HG02852 (cell line): ENCODE data around the gene HSDL2.

Source experiments
- ATAC-seq: cut with Tn5 transposase; IDR thresholded peaks from one replicate; pipeline ENCODE4 v1.9.1; 2021; ENCODE audit warnings: mild to moderate bottlenecking, moderate library complexity; ENCODE audit not compliant: unreplicated experiment

Gene HSDL2

DNA sequence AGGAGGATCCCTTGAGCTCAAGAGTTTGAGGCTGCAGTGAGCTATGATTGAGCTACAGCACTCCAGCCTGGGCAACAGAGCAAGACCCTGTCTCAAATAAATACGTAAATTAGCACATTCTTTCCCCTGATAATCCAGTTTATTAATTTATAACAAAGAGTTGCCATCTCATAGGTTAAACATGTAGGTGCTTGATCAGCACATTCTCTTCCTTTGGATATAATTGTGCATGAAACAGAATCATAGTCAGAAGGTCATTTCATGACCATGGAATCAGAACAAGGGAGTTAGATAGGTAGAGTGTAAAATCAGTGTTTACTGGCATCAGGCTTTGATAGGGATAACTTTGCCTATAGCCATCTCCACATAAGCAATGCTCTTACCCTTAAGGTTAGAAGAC is 63.7 kb downstream of the HSDL2 start:
- ATAC-seq: no peak

DNA sequence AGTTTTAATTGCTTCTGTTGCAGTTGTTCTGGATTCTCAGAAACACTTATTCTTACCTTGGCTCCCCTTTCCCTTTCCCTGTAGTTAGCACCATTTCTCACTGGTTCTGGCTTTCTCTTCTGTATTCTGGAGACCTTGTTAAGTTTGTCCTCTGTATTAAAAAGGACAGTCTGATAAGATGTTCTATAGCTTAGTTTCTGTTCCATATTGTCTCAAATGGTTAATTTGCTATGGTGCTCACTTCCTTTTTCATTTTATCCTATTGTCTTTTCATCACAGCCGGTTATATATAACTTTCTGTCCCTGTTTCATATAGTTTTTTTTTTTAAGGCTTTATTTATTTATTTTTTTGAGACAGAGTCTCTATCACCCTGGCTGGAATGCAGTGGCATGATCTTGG is 65.3 kb downstream of the HSDL2 start:
- ATAC-seq: no peak

DNA sequence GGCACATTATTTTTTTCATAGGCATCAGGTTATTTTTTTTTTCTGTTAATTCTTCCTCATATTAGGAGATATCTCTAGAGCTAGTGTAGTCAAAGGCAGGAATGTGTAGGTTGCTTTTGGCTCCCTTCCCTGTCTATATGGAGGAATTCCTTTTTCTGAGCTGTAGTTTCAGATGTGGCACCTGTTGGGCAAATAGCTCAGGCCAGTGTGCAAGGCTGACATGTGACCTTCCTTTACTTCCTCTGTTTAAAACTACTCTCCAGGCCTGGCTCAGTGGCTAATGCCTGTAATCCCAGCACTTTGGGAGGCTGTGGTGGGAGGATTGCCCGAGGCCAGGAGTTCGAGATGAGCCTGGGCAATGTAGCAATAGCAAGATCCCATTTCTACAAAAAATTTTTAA is 66.2 kb downstream of the HSDL2 start:
- no peak for ATAC-seq

DNA sequence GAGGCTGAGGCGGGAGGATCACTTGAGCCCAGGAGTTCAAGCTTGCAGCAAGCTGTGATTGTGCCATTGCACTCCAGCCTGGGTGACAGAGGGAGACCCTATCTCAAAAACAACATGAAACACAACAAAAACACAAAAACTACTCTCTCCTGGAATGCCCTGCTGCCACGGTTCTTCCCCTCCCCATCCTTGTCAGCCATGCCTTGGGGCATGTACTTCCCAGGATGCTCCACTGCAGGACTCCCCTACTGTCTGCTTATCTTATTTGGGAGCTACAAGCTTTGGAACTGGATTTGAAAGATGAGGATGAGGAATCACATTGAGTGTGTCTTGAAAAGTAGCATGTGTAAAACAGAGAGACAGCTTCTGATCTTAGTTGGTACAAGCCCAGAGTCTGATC is 66.6 kb downstream of the HSDL2 start:
- ATAC-seq: no peak

DNA sequence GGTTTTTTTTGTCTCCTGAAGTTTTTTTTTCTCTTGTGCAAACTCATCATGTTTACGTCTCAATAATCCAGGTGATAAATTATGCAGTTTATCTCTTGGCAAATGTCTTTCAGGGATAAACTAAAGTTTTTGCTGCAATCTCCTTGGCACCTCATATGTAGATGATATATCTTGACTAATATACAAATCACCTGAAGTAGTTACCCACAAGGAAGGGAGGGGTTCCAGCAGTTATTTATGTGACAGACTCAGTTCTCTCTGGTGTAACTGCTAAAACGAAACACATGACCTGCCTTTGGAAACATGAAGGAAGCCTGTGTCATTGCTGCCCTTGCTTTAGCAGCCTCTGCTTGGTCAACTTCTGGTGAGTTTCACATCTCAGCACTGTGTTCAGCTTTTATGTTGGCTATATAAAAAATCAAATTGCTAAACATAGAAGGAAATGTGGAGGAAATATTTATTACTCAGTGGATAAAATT is 67.4 kb downstream of the HSDL2 start:
- no peak for ATAC-seq

DNA sequence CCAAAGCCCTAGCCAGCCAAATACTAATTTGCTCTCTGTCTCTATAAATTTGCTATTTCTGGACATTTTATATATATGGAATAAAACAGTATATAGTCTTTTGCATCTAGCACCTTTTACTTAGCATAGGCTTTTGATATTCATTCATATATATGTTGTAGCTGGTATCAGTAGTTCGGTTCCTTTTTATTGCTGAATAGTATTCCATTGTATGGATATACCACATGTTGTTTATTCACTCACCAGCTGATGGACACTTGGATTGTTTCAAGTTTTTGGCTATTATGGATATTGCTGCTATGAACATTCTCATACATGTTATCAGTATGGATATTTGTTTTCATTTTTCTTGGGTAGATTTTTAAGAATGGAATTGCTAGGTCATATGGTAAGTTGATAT is 82.9 kb downstream of the HSDL2 start:
- no peak for ATAC-seq

DNA sequence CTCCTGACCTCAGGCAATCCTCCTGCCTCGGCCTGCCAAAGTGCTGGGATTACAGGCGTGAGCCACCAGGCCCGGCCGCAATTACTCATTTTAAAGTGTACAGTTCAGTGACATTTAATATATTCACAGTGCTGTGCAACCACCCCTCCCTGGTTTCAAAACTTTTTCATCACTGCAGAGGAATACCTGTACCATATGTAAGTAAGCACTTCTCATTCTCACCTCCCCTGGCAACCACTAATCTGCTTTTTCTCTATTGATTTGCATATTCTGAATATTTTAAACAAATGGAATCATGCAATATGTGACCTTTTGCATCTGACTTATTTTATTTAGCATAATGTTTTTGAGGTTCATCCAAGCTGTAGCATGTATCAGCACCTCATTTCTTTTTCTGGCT is 85.4 kb downstream of the HSDL2 start:
- no peak for ATAC-seq

DNA sequence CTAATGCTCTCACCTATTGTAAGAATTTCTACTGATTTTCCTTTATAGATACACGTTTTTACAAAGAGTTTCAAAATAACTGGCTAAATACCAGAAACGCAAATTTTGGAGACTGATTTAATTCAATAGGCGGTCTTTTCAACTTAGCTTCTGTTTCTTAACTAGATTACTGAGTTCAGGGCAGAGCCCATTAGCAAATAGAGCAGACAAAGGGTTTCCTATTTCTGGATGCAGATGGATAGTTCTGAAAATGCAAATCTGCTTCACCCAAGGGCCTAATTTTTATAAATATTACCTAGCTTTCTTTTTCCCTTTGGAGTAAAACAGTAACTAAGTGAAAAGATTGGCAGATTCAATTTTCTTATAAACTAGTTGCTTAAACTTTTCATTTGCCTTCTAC is 93.1 kb downstream of the HSDL2 start:
- ATAC-seq: no peak

DNA sequence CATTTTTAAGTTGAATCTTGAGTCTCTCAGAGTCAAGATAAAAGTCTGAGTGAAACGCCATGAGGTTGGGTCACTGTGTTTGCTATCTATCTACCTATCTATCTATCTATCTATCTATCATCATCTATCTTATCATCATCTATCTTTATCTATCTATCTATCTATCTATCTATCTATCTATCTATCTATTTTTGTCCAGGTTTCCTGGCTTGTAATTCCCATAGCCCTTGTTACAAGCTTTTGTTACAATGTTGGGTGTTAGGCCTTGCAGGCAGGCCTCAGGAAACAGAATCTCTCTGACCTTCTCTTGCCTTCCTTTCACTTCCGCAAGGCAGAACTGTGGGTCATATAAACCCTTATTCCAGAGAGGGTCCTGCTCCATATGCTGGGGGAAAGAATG is 94.1 kb downstream of the HSDL2 start:
- ATAC-seq: no peak

DNA sequence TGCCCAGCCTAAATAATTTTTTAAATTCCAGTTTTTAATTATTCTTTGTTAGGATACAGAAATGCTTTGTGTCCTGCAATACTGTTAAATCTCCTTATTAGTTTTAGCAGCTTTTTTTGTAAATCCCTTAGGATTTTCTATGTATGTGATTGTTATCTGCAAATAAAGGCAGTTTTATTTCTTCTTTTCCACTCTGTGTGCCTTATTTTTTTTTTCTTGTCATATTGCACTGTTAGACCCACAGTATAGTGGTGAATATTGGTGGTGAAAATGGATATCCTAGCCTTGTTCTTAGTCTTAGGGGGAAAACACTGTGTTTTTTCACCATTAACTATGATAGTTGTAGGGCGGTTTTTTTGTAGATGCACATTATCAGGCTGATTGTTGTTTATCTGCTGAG is 95.4 kb downstream of the HSDL2 start:
- no peak for ATAC-seq

DNA sequence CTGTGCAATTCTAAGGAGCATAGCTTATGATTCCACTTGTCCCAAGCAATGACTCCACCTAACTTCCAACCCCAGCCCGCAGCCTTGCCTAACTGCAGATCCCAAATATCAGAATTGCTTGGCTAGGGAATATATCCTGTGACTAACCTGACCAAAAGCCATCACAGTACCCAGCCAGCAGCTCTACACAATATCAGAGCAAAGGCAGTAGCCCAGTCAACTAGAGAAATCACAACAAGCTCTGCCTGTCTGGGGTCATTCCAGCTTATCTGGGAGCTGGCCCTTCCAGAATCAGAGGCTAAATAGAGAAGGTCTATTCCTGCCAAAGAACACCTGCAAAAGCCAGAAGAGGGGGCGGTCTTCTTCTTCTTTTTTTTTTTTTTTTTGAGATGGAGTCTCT is 97.4 kb downstream of the HSDL2 start:
- ATAC-seq: no peak

DNA sequence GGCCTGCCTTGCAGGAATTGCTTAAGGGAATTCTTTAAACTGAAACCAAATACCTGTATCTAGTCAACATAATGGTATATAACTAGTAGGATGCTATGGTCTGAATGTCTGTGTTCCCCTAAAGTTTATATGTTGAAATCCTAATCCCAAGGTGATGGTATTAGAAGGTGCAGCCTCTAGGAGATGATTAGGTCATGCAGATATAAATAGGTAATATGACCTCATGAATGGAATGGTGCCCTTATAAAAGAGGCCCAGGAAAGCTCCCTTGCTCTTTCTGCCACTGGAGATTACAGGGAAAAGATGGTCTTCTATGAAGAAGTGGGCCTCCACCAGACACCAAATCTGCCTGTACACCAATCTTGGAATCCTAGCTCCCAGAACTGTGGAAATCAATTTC is 99.3 kb downstream of the HSDL2 start:
- no peak for ATAC-seq

DNA sequence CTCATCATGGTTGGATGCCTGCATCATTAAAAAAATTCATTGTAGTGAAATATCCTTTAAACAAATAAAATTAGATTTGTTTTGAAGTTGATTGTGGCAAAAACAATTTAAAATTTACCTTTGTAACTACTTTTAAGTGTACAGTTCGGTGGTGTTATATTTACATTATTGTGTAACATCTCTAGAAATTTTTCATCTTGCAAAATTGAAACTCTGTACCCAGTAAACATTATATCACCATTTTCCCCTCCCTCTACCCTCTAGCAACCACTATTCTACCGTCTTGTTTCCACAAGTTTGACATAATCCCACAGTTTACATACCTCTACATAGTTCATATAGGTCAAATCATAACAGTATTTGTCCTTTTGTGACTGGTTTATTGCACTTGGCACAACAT is 104.7 kb downstream of the HSDL2 start:
- ATAC-seq: no peak

DNA sequence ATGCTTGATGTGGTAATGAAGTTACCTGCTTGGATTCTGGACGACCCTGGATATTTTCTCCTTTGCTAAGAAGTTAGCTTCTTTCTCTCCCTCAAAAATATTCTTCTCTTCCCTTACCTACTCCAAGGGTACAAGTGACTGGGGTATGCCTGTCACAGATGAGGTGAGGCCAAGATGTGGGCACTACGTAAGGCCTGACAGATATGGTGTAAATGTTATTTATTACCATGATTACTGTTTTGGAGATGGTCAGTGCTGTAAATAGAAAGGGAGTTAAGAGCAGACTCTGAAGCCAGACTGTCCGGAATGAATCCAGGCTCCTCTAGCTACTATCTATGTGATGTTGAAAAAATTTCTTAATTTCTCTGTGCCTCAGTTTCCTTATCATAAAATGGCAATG is 105.7 kb downstream of the HSDL2 start:
- no peak for ATAC-seq

DNA sequence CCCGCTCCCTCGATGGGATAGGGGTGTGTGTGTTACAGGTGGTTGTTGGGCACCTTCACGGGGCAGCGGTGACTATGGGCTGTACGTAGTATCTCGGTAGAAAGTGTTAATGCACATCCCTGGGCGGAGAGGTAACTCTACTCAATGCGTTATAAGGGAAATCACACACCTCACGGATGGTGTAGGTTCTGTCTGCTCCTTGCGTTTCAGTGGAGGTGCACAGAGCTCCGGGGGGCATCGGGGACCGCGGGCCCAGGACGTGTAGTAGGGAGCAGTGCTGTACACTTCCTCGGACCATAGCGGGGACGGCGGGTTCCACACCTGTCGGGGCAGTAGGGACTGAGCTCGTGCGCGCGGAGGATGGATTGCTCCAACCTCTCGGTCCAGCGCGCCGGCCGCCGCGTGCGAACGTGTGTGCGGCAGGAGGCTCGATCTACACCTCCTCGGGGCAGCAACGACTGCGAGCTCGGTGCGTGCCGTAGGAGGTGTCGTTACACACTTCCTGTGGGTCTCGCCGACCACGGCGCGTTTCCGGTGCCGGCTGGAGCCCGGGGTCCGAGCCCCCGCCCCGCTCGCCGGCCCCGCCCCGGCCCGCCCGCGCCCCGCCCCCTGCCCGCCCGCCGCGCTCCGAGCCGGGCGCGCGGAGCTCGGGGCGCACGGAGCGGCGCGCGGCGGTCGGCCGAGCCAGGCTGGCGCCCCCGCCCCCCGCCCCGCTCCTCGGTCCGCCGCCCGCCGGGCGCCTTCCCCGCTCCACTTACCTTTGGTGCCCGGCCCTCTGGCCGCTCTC is 106.5 kb downstream of the HSDL2 start, which contains the start of gene KIAA1958:
Gene KIAA1958 (plus strand): TSS at position 607 of the 787 bp plus-strand sequence. CDS start 87,254 bp downstream, outside the sequence.
- ATAC-seq: peak; percentile 92

DNA sequence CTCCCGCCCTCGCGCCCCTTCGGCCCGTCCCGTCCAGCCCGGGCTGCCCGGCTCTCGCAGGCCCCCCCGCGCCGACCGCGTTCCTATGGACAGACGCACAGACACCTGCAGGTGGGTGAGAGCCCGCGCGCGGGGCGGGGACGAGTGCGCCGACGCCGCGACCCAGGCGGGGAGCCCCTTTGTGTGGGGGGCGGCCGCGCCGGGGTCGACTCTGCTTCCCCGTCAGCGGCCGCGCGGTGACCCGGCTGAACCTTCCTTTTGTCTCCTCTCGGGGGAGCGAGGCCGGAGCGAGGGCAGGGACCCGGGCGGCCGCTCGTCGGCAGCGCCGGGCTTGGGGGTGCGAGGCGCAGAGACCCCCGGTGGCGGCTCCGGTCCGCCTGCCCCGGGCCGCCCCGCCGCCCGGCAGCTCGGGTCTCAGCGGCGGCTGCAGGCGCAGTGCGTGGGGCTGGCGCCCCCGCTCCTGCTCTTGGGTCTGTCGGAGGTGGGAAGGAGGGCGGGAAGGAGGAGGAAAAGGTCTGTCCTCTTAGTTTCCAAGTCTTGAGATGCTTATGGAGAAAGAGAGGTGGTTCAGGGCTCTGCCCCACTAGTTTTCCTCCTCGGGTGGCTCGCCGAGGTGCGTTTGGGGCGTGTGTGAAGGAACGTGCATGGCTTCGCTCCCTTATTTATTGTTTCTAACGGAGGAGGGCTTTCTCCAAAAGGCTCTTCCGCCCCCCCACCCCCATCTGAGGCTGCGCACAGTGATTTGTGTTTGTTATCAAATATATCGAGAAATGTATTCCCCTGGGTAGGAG is 107.3 kb downstream of the HSDL2 start:
- peak; percentile 46 for ATAC-seq

DNA sequence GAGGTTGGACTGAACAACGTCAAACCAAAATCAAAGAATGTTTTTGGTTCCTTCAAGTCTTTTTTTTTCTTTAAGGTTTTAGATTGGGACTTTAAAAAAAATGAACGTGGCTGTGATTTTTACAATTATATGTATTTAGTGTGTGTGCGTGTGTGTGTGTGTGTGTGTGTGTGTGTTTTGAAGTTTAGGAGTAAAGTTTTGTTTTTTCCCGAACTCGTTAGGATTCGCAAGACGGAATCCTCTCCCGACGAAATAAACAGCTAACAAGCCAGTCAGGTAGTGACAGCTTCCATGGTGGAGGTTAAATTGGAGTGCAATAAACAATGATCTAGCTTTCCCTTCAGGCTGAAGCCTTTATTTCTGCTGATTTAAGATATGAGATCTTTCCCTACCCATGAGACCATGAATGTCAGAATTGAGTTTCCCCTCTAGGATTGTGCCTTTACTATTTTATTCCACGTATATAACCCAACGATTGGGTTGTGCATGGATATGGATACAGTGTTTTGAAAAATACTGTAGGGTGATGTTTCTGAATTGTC is 108.0 kb downstream of the HSDL2 start:
- no peak for ATAC-seq

DNA sequence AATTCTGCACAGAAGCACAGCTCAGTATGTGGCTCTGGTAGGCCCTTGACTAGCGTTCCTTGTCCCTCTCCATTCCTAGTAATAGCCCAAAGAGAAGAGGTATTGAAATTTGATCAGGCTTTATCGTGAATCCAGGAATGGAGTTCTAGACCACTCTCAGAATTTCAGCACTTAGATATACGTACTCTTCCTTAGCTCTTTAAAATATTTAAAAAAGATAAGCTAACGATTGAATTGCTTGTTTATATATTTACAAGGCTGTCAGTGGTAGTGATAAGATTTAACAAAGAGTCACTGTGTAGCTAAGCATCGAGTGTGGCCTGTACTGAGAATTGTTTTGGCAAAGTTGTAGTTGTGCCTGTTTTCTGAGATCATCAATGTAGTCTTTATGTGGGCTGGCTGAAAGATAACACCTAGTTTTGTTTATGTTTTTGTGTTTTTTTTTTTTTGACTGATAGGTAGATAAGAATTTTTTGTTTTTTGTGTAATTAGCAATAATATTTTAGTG is 109.2 kb downstream of the HSDL2 start:
- no peak for ATAC-seq

DNA sequence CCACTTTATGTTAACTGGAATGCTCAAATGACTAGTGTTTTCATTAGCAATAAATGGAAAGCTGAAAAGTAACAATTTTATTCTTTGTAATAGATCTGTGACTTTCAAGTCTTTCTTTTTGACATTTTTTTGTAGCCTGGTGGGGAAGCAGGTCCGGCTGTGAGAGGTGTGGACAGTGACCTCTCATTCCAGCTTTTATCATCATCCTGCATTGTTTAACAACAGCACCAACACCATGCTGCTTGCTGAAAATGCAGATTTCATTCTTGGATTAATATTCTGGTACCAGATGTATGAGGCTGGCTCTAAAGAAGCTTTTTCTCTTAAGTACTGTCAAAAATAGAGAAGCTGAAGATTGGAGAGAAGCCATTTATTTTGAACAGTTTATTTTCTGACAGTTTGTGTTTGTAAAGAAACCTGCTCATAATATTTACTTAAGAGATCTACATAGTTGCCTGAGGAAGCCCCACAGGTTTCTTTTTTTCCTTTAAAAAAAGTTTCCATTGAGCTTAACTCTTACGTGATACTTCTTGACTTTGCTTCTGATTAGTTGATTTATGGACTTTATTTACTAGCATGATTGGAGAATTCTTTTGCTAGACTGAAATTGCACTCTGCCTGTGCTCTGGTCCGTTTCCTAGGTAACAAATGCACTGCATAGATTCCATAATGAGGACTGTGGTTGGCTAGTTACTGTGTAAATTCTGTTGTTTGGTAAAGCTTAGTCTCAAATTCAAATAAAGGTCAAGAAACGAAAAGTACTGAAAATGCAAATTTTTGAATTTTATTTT is 110.2 kb downstream of the HSDL2 start:
- no peak for ATAC-seq

DNA sequence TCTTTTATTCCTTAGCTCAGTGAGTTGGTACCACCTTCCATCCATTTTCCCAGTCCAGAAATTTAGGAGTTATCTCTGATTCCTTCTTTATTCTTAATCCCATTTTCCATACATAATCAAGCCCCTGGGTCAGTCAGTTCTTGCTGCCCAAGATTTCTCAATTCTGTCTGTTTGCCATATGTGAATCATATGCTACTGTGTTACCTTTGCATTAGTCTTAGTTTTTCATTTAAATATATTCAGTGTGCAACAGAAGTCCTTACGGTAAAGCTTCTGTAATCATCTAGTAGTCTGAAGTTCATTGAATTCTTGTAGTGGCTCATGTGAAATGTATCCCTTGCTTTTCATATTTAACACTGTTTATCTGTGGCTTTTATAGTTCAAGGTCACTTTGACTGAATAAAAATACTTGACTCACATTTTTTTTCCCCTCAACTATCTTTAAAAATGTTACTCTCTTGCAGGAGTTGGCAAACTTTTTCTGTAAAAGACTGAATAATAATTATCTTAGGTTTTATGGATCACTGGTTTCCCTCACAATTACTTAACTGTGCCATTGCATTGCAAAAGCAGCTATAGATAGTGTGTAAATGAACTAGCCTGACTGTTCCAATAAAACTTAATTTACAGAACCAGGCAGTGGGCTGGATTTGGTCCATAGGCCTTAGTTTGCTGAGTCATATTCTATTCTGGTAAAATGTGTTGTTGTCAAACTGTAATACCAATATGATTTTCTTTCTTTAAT is 113.7 kb downstream of the HSDL2 start:
- ATAC-seq: no peak
